Measurements from ENCODE around the gene SNRNP70.

SNRNP70 gene

DNA sequence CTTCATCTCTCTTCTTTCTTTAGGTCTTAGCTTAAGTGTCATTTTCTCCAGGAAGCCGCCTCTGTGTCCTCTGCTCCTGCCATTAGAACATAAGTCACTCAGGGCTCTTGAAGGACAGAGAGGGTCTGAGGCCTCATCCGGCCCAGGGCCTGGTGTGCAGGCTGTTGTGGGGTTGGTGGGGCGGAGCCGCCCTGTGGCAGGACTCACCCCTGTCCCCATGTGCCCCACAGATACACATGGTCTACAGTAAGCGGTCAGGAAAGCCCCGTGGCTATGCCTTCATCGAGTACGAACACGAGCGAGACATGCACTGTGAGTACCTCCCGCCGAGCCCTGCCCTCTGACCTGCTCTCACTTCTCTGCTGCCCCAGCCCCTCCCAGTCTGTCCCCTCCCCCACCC, 15.9 kb downstream of the SNRNP70 start:
- no peak for DNase-seq (ENCODE audit: low spot score)

DNA sequence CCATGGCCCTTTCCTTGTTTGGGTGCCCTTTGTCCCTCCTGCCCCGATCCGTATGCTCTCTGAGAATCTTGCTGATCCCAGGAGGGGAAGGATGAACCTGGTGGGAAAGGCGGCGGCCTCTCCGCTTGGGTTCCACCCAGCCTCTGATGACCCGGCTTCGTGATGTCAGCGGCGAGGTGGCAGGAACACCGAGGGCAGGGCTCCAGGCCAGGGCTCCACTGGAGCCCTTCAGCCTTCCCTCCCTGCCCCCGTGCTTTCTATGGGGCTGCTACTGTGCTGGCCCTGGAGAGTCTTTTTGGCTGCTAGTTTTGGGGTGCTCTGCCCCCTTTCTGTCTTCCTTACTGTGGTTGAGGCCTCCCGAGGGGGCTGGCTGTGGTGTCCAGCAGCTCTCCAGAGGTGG, 17.1 kb downstream of the SNRNP70 start:
- DNase-seq (ENCODE audit: low spot score): no peak

DNA sequence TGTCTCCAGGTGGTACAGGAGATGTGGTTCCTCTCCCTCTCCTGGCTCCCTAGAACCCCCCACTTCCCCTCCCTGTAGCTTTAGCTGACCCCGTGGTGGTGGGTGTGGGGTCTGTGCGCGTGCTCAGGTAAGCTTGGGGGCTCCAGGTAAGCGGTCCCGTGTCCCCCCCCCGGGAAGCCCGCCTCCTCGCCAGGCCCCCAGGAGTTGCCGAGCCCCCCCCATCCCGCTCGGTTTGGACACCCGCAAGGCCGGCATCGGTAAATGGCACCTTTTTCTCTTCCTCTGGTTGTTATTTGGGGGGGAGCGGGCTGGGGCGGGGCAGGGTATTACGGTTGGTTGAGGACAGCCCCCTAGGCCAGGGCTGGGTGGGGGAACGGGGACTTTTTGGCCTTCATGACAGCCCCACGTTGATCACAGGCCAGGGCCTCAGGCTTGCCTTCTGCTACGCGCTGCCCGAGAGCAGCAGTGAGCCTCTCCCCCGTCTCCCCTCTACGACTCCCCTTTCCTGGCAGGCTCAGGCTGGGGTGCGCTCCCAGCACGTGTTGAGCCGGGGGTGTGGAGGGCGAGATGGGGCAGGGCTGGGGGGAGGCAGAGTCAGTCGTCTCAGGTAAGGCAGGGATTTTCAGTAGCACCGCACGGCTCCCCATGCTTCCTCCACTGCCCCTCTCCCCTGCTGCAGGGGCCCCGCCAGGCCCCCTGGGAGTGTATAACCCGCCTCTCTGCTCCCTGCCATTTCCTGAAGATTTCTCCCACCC, 18.3 kb downstream of the SNRNP70 start:
- DNase-seq (ENCODE audit: low spot score): no peak

DNA sequence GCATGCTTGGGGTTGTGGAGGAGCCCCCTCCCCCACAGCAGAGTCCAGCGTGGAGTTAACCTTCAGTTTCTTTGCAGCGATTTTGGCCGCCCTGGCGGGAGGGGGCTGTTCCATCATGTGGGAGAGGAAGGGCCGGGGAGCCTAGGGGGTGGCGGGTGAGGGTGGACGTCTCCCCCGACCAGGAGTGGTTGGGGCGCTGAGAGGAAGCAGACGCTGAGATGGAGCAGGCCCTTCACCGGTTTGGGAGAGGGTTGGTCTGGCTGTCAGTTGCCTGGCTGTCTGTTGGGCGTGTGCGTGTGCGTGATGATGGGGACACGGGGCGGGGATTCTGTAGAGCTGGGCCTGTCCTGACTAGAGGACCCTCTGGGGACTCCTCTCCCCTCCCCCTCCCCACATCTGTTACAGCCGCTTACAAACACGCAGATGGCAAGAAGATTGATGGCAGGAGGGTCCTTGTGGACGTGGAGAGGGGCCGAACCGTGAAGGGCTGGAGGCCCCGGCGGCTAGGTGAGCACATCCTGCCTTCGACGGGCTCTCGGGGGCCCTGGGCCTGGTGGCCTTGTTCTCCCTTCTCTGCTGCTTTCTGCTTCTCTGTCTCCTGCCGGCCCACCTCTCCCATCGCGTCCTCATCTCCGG, 19.1 kb downstream of the SNRNP70 start:
- DNase-seq (ENCODE audit: low spot score): no peak

DNA sequence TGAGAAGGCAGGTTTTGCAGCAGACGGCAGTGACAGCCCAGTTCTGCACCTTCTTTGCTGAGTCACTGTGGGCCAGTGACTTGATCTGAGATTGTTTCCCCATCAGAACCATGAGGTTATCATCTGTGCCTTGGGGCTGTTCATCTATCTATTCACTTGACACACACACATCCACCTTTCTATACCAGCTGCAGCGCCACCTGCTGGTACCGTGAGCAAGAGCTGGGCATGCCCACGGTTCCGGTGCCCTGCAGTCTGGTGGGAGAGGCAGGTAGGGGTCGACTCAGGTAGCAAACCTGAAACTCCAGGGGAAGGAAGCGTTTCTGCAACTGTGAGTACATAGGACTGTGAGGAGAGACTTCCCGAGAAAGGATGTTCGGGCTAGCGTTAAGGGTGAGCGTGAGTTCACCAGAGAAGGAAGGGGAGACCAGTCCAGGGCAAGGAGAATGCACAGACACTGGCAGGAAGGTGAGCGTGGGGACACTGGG, 21.4 kb downstream of the SNRNP70 start:
- peak; percentile 36 for DNase-seq (ENCODE audit: low spot score)

DNA sequence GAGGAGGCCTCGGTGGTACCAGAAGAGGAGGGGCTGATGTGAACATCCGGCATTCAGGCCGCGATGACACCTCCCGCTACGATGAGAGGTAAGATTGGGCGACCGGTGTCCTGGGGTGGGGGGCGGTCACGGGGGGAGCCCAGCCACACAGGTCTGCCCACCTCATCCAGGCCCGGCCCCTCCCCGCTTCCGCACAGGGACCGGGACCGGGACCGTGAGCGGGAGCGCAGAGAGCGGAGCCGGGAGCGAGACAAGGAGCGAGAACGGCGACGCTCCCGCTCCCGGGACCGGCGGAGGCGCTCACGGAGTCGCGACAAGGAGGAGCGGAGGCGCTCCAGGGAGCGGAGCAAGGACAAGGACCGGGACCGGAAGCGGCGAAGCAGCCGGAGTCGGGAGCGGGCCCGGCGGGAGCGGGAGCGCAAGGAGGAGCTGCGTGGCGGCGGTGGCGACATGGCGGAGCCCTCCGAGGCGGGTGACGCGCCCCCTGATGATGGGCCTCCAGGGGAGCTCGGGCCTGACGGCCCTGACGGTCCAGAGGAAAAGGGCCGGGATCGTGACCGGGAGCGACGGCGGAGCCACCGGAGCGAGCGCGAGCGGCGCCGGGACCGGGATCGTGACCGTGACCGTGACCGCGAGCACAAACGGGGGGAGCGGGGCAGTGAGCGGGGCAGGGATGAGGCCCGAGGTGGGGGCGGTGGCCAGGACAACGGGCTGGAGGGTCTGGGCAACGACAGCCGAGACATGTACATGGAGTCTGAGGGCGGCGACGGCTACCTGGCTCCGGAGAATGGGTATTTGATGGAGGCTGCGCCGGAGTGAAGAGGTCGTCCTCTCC, 22.6 kb downstream of the SNRNP70 start:
- no peak for DNase-seq (ENCODE audit: low spot score)

DNA sequence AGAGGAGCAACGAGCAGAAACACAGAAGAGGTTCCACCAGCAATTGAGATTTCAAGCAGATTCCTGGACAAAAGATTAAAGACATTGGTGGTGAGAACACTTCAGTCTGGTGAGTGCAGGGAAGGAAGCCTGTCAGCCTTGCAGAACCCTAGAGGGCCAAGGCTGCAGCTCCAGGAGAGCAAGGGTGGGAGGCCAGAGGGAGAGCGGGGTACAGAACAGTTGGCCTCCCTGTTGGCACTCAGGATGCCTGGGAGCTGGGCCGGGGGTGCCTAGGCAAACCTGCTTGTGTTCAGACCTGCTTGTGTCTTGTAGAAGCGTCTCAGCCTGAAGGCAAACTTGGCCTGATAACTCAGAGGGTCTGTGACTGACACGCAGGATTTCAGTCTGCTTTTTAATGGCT, 23.8 kb downstream of the SNRNP70 start:
- DNase-seq (ENCODE audit: low spot score): no peak

DNA sequence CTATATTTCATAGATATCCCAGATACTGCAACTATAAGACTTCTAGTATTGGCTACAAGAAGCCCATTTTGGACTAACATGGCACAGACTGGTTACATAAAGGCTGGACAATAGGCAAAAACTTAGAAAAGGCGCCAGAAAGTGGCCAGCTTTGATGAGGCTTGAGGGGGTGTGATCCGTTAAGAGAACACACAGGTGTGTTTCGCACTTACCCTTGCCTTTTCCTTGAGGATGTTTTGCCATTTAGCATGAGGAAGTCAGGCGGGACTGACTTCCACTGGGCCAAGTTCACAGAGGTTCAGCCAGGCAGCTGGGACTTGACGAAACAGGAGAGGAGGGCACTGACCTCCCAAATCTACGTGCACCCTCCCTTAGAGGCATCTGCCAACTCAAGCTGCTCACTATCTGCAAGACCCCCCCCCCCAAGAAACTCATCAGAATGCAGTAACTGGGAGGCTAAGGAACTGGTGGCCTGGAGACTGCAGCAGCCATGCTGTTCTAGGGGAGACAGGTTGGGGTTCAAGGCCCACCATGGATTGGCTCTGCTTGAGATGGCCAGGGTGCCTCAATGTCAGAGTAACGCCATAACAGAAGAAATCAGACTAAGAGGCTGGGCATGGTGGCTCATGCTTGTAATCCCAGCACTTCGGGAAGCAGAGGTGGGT, 24.4 kb downstream of the SNRNP70 start:
- no peak for DNase-seq (ENCODE audit: low spot score)

DNA sequence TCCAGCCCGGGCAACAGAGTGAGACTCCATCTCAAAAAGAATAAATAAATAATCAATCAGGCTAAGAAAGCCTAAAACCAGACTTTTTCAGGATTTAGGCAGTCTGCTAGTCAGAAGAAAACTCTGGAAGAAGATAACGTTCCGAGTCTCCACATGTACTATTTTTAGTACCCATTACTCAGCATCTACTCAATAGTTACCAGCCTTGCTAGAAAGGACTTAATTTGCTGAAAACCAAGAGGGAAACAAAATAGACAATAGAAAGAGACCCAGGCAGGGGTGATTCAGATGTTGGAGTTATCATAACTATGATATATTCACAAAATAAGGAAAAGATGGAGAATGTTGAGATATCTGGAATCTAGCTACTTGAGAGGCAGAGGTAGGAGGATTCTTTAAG, 25.3 kb downstream of the SNRNP70 start:
- no peak for DNase-seq (ENCODE audit: low spot score)

DNA sequence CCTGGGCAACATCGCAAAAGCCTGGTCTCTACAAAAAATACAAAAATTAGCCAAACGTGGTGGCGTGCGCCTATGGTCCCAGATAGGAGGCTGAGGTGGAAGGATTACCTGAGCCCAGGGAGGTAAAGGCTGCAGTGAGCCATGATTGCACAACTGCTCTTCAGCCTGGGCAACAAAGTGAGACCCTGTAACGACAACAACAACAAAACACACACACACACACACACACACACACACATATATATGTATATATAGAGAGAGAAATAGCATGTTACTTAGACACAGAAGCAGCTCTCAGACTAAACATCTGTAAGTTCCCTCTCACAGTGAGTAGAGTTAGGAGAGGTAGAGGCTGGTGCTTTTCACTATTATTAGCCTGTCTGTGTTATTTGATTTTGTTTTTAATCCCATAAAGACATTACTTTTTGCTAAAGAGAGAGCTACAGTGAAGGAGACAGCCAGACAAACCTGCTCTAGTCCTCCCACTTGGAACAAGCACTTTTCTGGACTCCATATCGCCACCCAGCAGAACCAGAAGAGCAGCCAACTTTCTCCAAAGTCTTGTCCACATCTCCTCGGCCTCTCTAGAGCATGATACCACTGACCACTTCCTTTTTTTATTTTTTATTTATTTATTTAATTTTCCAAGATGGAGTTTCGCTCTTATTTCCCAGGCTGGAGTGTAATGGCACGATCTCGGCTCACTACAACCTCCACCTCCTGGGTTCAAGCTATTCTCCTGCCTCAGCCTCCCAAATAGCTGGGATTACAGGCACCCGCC, 26.2 kb downstream of the SNRNP70 start:
- DNase-seq (ENCODE audit: low spot score): no peak

DNA sequence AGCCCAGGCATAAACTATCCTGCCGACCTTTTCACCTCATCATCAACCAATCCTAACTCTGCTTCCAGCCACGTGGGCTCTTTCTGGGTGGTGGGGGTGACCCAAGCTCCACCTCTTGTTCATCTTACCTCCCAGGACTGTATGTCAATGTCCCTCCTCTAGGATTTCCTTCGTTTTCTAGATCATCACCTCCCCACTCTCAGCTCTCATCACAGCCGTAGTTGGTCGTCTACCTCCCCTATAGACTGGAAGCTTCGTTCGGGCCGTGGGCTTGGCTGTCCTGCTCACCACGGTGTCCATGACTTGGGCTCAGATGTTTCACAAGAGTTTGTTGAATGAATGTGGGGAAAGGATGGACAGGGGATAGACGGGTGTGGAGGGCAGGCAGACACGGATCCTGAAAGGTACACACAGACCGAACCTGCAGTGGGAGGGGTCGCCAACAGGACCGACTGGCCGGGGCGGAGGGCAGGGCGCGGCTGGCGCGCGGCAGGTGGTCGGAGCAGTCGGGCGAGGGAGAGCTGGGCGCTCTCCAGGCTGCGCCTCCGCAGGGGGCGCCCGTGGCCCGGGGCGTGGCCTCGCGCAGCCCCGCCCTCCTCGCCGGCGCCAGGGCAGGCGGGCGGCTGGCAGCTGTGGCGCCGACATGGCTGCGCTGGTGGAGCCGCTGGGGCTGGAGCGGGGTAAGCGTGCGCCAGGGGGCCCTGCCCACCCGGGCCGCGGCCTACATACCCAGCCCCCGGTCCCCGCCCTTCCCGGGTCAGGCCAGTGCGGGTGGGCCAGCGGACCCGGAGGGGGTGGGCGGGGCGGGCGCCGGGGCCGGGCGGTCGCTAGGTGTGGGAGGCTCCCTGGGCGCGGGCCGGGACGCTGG, 28.7 kb downstream of the SNRNP70 start, which contains the start of gene LIN7B:
TSS of gene LIN7B (plus strand) at position 609 of the 868 bp plus-strand sequence. CDS start at position 644, 35 bp downstream.
- DNase-seq (ENCODE audit: low spot score): peak; percentile 66

DNA sequence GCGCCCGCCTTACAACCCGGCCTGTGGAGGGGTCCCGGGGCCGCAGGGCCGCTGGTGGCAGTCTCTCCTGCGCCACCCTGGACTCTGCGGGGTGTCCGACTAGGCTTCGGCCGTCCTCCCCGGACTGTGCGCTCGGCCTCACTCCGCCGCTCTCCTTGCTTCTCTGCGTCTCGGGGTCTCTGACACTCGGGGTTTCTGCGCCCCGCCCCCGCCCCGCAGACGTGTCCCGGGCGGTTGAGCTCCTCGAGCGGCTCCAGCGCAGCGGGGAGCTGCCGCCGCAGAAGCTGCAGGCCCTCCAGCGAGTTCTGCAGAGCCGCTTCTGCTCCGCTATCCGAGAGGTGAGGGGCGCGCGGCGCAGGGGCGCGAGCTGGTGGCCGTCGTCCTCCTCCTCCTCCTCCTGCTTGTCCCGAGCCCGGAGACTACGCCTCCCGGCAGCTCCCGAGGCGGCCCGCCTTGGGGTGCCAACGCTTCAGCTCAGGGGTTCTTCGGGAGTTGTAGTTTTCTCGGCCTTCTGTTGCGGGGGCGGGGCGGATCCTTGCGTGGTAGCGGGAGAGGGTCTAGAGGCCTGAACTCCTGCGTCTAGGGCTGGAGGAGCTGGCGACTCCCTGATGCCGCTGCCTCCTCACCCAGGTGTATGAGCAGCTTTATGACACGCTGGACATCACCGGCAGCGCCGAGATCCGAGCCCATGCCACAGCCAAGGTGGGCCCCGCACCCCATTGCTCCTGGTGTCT, 29.5 kb downstream of the SNRNP70 start:
- peak; percentile 81 for DNase-seq (ENCODE audit: low spot score)

DNA sequence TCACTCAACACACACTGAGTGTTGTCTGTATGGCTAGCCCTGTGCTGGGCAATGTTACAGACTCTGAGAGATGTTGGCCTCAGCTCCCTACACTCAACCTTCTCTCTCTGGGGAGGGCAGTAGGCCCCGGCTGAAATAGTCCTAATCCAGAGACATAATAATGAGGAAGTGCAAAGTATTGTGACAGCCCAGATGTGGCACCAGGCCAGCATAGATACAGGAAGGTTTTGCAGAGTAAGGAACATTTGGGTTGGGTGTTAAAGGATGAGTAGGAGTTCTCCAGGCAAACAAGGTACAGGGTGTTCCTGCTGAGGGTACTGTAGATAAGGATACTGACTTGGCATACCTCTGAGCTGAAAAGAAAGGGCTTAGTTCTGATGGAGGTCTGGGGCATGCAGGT, 31.3 kb downstream of the SNRNP70 start:
- no peak for DNase-seq (ENCODE audit: low spot score)

DNA sequence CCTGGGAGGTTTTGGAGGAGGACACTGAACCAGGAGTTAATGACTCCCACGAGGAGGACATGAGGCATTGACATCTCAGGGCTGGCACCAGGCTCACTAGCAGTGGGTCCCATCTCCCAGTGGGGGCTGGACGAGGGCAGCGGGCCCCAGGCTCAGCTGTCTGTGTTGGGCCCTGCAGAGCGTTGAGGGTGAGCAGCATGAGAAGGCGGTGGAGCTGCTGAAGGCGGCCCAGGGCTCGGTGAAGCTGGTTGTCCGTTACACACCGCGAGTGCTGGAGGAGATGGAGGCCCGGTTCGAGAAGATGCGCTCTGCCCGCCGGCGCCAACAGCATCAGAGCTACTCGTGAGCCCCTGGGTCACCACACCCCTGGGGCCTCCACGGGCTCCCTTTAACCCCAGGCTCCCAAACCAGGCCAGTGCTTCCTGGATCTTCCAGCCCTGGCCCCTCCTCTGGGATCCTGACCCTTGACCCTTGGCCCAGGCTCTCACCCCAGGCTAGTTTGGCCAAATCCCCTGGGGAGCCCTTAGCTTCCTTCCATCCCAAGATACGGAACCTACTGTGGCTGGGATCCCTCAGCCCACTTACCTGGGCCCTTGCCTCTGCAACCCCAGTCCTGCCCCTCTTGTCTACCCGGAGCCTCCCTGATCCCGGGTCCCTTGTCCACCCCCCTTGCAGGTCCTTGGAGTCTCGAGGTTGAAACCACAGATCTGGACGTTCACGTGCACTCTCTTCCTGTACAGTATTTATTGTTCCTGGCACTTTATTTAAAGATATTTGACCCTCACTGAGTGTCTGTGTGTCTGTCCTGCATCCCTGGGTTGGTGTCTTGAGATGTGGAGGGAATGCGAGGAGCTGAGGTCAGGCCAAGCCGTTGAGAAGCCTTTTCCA, 32.7 kb downstream of the SNRNP70 start:
- DNase-seq (ENCODE audit: low spot score): no peak

DNA sequence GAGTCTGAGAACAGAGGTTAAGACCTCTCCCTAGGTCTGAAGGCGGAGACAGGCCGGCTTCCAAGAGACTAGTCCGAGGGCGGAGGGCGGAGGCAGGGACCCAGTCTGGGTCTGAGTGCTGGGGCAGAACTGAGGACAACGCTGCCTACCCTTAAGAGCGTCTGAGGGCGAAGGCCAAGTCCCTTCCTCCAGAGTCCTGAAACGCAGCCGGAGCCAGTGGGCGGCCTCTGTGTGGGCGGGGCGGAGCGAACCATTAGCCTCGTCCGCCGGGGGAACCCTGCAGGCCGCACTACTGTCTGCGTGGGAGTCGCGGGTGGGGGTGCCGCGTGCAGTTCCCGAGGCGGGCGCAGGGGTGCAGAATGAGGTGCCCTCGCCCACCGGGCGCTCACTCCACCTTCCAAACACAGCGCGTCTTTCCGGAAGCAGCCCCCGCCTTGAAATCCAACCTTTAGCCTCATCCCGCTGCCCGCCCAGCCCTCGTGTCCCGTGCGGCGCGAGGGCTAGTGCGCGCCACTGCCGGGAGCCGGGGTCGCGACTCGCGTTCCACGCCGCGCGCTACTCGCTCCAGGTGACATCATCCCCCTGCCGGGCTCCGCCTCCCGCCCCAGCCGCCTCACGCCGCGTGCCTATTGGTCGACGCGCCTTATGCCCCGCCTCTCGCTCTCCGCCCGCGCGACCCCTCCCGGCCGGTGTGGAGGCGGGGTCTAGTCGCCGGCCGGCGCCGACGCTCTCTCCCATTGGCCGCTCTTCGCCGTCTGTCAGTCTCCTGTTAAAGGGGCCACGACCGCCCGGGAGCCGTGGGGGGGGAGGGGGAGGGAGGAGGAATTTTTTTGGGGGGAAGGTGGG, 33.5 kb downstream of the SNRNP70 start, which contains the start of gene C19orf73:
TSS of gene C19orf73 (minus strand) at position 579 of the 846 bp plus-strand sequence. CDS start at position 458, 121 bp downstream.
- peak; percentile 97 for DNase-seq (ENCODE audit: low spot score)

DNA sequence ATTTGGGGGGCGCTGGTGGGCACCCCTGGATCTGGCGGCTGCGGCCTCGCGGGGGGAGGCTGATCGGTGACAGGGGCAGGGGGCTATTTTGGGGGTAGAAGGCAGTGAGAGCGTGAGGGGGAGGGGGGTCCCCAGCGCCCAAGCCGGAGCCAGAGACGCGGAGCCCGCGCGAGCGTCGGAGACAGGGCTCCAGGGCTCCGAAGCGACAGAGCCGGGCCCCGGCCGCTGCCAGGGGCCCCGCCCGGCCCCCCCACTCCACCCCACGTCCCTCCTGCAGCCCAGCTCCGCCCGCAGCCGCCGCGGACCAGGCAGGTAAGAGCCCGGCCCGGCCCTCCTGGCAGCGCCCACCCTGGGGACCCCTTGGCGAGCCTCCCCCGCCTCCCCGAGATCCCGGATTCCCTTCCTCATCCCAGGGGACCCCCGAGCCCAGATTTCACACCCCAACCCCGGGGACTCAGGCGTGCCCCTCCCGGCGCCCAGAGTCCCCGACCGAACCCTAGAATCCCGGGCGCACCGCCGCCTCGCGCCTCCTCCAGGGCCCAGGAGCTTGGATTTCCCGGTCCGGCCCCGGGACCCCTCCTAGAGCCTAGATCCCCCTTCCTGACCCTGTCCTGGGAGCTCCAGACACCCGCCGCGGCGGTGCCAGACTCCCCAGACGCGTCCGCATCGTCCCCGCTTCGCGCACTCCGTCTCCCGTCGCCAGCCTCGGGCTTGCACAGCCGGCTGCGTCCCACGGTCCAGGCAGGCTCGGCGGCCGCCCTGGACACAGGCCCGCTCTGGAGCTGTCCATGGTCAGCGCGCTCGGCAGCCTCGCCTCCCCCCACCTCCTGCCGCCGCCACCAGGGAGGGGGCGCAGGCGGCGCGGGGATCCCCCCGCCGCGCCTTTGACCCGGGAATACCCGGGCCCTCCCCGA, 34.4 kb downstream of the SNRNP70 start, which contains the start of gene PPFIA3:
TSS of gene PPFIA3 (plus strand) at position 134 of the 914 bp plus-strand sequence. CDS start 8,330 bp downstream, outside the sequence.
- no peak for DNase-seq (ENCODE audit: low spot score)

All from putamen (tissue), 1 donor.